ENCODE data around the gene BTBD17. TPM values are rescaled to one million over a fixed set of nuclear protein-coding genes. Genes with fewer than 3 reads are reported as not detected.

BTBD17 gene
- total RNA-seq, 3 donors from 2014 or later, result 0.17 TPM; not detected in 2

- H3K4me1 ChIP-seq (ENCODE audit: low read depth), result no peaks in the 10 kb centered on the region
- intact Hi-C loops (cut with DNase I, micrococcal nuclease), result no loop called here
- H3K36me3 ChIP-seq (ENCODE audit: low read depth), result no peaks in the 10 kb centered on the region
- DNase-seq, result no peak
- TF ChIP-seq, protein P1, sequence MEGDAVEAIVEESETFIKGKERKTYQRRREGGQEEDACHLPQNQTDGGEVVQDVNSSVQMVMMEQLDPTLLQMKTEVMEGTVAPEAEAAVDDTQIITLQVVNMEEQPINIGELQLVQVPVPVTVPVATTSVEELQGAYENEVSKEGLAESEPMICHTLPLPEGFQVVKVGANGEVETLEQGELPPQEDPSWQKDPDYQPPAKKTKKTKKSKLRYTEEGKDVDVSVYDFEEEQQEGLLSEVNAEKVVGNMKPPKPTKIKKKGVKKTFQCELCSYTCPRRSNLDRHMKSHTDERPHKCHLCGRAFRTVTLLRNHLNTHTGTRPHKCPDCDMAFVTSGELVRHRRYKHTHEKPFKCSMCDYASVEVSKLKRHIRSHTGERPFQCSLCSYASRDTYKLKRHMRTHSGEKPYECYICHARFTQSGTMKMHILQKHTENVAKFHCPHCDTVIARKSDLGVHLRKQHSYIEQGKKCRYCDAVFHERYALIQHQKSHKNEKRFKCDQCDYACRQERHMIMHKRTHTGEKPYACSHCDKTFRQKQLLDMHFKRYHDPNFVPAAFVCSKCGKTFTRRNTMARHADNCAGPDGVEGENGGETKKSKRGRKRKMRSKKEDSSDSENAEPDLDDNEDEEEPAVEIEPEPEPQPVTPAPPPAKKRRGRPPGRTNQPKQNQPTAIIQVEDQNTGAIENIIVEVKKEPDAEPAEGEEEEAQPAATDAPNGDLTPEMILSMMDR (IDR thresholded peaks at IDR 0.05), result no peak
- no peak overlapping the region for H3K4me3 ChIP-seq
- ATAC-seq, result no peak
- H3K9me3 ChIP-seq, result no peaks in the 10 kb centered on the region
Observed at GRCh38 chr17:74336307-74336706, 25.4 kb downstream of the BTBD17 start.

GRCh38 chr17:74335529-74336062 is 26.1 kb downstream of the BTBD17 start:
- H3K4me1 ChIP-seq (ENCODE audit: low read depth), result no peaks in the 10 kb centered on the region
- ATAC-seq (no peak), DNase-seq (no peak)
- no peaks in the 10 kb centered on the region for H3K9me3 ChIP-seq
- TF ChIP-seq, protein P1 (IDR thresholded peaks at IDR 0.05), result no peak
- intact Hi-C loops (cut with DNase I, micrococcal nuclease), result no loop called here
- no peaks in the 10 kb centered on the region for H3K36me3 ChIP-seq (ENCODE audit: low read depth)
- no peak overlapping the region for H3K4me3 ChIP-seq

GRCh38 chr17:74334393-74335039 is 27.2 kb downstream of the BTBD17 start:
- intact Hi-C loops (cut with DNase I, micrococcal nuclease), result no loop called here
- Histone ChIP-seq H3K36me3 (ENCODE audit: low read depth) (no peaks in the 10 kb centered on the region), H3K4me1 (ENCODE audit: low read depth) (no peaks in the 10 kb centered on the region), H3K4me3 (no peak overlapping the region), H3K9me3 (no peaks in the 10 kb centered on the region)
- ATAC-seq, result no peak
- no peak for DNase-seq
- TF ChIP-seq, protein P1 (IDR thresholded peaks at IDR 0.05), result no peak

- no peaks in the 10 kb centered on the region for H3K36me3 ChIP-seq (ENCODE audit: low read depth)
- intact Hi-C loops (cut with DNase I, micrococcal nuclease), result no loop called here
- H3K4me1 ChIP-seq (ENCODE audit: low read depth), result no peaks in the 10 kb centered on the region
- TF ChIP-seq, protein P1 (IDR thresholded peaks at IDR 0.05), result no peak
- no peaks in the 10 kb centered on the region for H3K9me3 ChIP-seq
- DNase-seq (peak in 2 of 3 donors; percentile 45 to 49), ATAC-seq (peak; percentile 55)
- no peak overlapping the region for H3K4me3 ChIP-seq
Observed at GRCh38 chr17:74332763-74333283, 28.8 kb downstream of the BTBD17 start.

DNA sequence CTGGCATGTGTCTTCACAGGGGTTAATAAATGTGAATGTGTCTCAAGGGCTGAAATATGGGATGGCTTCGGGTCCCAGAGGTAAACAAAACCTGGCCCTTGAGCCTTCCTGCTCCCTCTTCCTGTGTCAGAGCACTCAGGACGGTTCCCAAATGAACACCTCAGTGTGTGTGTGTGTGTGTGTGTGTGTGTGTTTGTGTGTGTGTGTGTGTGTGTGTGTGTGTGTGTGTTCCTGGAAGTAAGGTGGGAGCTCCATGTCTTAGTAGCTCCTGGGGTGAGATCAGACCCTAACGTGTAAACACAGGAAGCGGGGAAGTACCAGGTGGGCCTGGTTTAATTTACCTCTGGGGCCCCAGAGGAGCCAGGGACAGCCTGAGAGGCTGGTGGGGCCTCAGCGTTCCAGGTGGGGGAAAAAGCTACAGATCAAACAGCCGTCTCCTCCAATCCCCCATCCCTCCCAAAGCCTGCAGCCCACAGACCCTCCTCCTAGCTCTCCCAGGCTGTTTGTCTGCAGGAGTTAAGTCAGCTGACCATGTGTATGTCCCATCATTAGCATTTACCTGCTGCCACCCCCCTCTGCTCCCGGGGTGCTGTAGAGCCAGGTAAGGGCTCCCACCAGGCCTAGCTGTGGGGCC is 29.5 kb downstream of the BTBD17 start:
- ATAC-seq (no peak), DNase-seq (no peak)
- intact Hi-C loops (cut with DNase I, micrococcal nuclease), result no loop called here
- H3K9me3 ChIP-seq, result no peaks in the 10 kb centered on the region
- H3K4me3 ChIP-seq, result no peak overlapping the region
- no peaks in the 10 kb centered on the region for H3K36me3 ChIP-seq (ENCODE audit: low read depth)
- TF ChIP-seq, protein P1 (IDR thresholded peaks at IDR 0.05), result no peak
- no peaks in the 10 kb centered on the region for H3K4me1 ChIP-seq (ENCODE audit: low read depth)
